GM21367 (cell line): Measurements from ENCODE around the gene NFATC1.

Experiments used
- ATAC-seq: cut with Tn5 transposase; IDR thresholded peaks from one replicate; pipeline ENCODE4 v1.9.1; 2021; ENCODE audit not compliant: unreplicated experiment

The NFATC1 gene

GRCh38 chr18:79403723-79404566, 8.2 kb downstream of the NFATC1 start:
- ATAC-seq = no peak

GRCh38 chr18:79404567-79404910, 8.8 kb downstream of the NFATC1 start:
- ATAC-seq = no peak

GRCh38 chr18:79405019-79405780, 9.5 kb downstream of the NFATC1 start:
- ATAC-seq = peak; percentile 2

GRCh38 chr18:79405781-79406575, 10.2 kb downstream of the NFATC1 start:
- ATAC-seq = peak; percentile 77

- ATAC-seq = no peak
Measured at GRCh38 chr18:79406708-79407107, 11.0 kb downstream of the NFATC1 start.

- ATAC-seq = no peak
Measured at GRCh38 chr18:79409313-79409712, 13.6 kb downstream of the NFATC1 start.

- no peak for ATAC-seq
Measured at GRCh38 chr18:79410171-79410641, 14.5 kb downstream of the NFATC1 start.

- ATAC-seq = no peak
Measured at GRCh38 chr18:79410731-79411613, 15.2 kb downstream of the NFATC1 start.

- no peak for ATAC-seq
Measured at GRCh38 chr18:79411614-79412526, 16.1 kb downstream of the NFATC1 start.

- ATAC-seq = no peak
Measured at GRCh38 chr18:79413025-79413424, 17.3 kb downstream of the NFATC1 start.

- ATAC-seq = no peak
Measured at GRCh38 chr18:79413426-79413825, 17.7 kb downstream of the NFATC1 start.

- no peak for ATAC-seq
Measured at GRCh38 chr18:79413901-79414300, 18.2 kb downstream of the NFATC1 start.

- no peak for ATAC-seq
Measured at GRCh38 chr18:79416022-79416676, 20.4 kb downstream of the NFATC1 start.

GRCh38 chr18:79416677-79417052, 20.9 kb downstream of the NFATC1 start:
- ATAC-seq = no peak

- ATAC-seq = no peak
Measured at GRCh38 chr18:79418236-79418635, 22.5 kb downstream of the NFATC1 start.

- ATAC-seq = no peak
Measured at GRCh38 chr18:79418642-79419041, 22.9 kb downstream of the NFATC1 start.

GRCh38 chr18:79420033-79420745, 24.5 kb downstream of the NFATC1 start:
- ATAC-seq = no peak

- no peak for ATAC-seq
Measured at GRCh38 chr18:79421275-79421857, 25.6 kb downstream of the NFATC1 start.
